ENCODE results near the gene TDO2.

TDO2 gene

DNA sequence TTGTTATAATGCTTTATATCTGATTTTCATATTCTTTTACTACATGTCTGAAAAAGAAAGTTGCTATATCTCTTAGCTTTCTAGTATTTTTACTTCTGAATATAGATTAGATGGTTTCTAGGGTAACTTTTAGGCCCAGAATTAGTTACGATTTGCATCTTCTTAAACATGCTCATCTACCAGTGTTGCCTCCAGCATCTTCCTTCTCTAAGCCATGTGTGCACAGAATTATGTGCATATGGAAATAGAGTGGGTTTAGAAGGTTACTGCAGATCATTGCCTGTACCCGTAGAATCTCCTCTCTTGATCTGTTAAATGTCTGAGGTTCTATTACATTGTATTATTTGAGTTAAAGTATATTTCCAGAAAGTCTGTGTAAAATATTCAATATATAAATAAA, 2.5 kb upstream of the TDO2 start:
- TF ChIP-seq, protein P1, sequence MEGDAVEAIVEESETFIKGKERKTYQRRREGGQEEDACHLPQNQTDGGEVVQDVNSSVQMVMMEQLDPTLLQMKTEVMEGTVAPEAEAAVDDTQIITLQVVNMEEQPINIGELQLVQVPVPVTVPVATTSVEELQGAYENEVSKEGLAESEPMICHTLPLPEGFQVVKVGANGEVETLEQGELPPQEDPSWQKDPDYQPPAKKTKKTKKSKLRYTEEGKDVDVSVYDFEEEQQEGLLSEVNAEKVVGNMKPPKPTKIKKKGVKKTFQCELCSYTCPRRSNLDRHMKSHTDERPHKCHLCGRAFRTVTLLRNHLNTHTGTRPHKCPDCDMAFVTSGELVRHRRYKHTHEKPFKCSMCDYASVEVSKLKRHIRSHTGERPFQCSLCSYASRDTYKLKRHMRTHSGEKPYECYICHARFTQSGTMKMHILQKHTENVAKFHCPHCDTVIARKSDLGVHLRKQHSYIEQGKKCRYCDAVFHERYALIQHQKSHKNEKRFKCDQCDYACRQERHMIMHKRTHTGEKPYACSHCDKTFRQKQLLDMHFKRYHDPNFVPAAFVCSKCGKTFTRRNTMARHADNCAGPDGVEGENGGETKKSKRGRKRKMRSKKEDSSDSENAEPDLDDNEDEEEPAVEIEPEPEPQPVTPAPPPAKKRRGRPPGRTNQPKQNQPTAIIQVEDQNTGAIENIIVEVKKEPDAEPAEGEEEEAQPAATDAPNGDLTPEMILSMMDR (conservative IDR thresholded peaks at IDR 0.05; ENCODE audit: control insufficient read depth, insufficient read depth, low read depth, low read length): no peak

DNA sequence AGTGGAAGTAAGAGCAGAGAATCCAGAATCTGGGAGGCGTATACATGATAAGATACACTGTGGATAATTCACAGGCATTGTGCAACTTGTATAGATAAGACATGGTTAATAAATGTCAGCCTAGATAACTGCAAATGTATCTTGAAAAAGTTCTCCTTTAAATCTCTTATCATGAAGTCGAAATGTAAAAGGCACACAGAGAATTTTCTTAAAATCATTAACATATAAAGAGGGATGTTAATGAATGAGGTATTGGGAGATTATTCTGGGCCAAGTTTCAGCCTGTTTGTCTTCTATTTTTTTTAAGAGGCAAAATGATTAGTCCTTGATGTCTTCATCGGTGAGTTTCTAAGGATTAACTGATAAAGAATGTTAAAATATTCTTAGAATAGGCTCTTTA, 835 bp downstream of the TDO2 start:
- no peak overlapping the region for H3K4me3 ChIP-seq (ENCODE audit: control insufficient read depth, low read depth, low read length)
- no peak for DNase-seq (ENCODE audit: low read depth)
- TF ChIP-seq, protein P1 (conservative IDR thresholded peaks at IDR 0.05; ENCODE audit: control insufficient read depth, insufficient read depth, low read depth, low read length): no peak

More for the DNA sequence above, 2.5 kb upstream of the TDO2 start:
- no peak for DNase-seq (ENCODE audit: low read depth)
- no peak overlapping the region for H3K4me3 ChIP-seq (ENCODE audit: control insufficient read depth, low read depth, low read length)

DNA sequence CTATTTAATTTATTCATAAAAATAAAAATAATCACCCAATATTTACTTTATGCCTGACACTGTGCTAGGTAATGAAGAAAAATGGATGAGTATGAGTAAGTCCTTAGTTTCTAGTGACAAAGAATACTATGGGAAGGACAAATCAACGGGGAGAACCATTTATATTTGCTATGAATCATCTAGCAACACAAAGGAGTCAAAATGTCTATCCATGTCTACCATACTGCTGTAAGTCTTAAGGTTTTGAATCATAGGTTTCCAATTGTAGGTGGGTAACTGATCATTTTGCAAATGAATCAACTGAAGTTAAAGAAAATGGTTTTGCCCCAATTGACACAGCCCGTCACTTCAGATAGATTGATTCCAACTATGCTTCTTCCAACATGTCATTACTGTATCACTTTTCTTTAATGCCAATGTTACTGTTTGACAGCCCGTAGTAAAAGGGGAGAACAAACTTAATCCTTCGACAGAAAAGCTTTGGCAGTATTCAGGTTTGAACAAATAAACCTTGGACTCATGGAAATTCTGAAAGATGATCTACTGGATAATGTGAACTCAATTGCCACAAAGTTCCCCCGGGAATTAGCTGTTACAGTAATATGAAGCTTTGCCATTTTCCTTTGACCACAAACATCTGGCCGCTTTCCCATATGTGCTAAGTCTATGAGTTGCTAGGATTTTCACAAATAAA, 3.2 kb downstream of the TDO2 start:
- TF ChIP-seq, protein P1 (conservative IDR thresholded peaks at IDR 0.05; ENCODE audit: control insufficient read depth, insufficient read depth, low read depth, low read length): no peak
- peak; percentile 99 for DNase-seq (ENCODE audit: low read depth)
- H3K4me3 ChIP-seq (ENCODE audit: control insufficient read depth, low read depth, low read length): no peak overlapping the region

DNA sequence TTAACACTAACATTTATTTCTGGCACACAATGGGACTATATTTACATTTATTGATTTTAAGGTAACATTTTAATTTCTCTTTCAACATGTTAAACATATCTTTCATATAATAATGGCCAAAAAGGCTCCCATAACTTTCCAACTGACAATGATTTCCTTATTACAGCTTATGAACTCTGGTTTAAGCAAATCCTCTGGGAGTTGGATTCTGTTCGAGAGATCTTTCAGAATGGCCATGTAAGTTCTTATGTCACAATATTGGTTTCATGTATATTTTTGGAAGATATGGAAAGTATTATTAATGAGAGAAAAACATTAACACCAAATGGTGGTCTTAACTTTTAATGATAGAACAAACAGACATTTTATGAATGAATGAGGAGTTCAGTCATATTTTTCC, 4.1 kb downstream of the TDO2 start:
- TF ChIP-seq, protein P1 (conservative IDR thresholded peaks at IDR 0.05; ENCODE audit: control insufficient read depth, insufficient read depth, low read depth, low read length): no peak
- DNase-seq (ENCODE audit: low read depth): no peak
- H3K4me3 ChIP-seq (ENCODE audit: control insufficient read depth, low read depth, low read length): no peak overlapping the region

DNA sequence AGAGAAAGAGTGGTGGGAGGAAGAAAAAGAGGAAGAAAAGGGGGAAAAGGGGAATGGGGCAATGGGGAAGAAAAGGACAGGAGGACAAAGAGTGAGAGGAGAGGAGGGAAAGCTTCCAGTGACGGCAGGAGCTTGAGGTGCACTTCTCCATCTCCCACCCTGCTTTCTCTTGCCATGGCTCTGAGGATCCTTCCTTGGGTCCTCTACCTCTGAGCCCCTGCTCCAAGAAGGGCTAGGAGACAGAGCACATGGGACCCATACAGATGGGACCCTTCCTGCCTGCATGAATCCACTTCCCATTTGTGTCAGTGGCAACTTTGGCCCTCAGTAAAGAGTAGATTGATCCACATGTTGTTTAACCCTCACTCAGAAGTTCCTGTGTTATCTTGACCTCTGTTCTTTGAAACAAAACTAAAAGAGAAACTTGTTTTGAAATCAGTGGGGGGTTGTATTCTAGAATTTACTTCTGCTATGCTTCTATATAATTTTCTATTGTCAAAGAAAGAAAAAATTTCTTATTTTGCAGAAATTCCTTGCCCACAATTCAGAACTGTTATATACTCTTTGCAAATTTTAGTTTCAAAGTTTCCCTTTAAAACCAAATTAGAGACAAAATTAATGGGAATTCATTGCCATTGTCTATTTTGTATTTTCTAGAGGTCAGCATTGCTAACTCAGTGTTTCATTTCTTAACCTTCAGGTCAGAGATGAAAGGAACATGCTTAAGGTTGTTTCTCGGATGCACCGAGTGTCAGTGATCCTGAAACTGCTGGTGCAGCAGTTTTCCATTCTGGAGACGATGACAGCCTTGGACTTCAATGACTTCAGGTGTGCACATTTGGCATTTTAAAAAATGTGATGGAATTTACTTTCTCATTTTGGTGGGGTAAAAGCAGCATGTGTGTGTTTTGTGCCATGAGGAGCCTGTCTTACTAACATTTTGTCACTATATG, 5.0 kb downstream of the TDO2 start:
- H3K4me3 ChIP-seq (ENCODE audit: control insufficient read depth, low read depth, low read length): no peak overlapping the region
- TF ChIP-seq, protein P1 (conservative IDR thresholded peaks at IDR 0.05; ENCODE audit: control insufficient read depth, insufficient read depth, low read depth, low read length): no peak

DNA sequence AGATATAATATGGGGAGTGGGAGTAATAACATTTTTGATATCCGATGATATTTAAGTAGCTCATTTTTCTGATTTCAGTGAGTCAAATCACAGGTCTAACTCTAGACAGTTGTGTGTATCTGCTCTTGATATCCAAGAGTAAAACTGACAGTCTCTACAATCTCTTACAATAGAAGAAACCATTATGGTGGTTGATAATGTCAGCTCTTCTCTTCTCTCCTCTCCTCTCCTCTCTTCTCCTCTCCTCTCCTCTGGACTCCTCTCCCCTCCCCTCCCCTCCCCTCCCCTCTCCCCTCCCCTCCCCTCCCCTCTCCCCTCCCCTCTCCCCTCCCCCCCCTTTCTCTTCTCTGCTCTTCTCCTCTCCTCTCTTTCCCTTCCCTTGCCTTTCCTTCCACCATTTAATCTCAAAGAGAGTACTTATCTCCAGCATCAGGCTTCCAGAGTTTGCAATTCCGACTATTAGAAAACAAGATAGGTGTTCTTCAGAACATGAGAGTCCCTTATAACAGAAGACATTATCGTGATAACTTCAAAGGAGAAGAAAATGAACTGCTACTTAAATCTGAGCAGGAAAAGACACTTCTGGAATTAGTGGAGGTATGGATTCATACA, 6.2 kb downstream of the TDO2 start:
- TF ChIP-seq, protein P1 (conservative IDR thresholded peaks at IDR 0.05; ENCODE audit: control insufficient read depth, insufficient read depth, low read depth, low read length): no peak
- no peak for DNase-seq (ENCODE audit: low read depth)
- no peak overlapping the region for H3K4me3 ChIP-seq (ENCODE audit: control insufficient read depth, low read depth, low read length)

More for the DNA sequence above, 5.0 kb downstream of the TDO2 start:
- no peak for DNase-seq (ENCODE audit: low read depth)

All from fibroblast of mammary gland (primary cell).